Activated T-cell treated with anti-CD3 and anti-CD28 coated beads for 24 hours (primary cell): ENCODE results near the gene FBXO44.

Experiments used
- DNase-seq: peaks from one replicate; pipeline ENCODE4 v3.0.0-alpha.2; 2020; ENCODE audit warnings: low read depth

The FBXO44 gene

GRCh38 chr1:11658542-11658941 is 3.9 kb downstream of the FBXO44 start:
- no peak for DNase-seq

- no peak for DNase-seq
These were observed 5.1 kb downstream of the FBXO44 start for GRCh38 chr1:11659748-11660147.

- no peak for DNase-seq
These were observed 6.4 kb downstream of the FBXO44 start for GRCh38 chr1:11661103-11661502.

GRCh38 chr1:11664336-11665065 is 9.8 kb downstream of the FBXO44 start:
- DNase-seq: peak; percentile 38

DNA sequence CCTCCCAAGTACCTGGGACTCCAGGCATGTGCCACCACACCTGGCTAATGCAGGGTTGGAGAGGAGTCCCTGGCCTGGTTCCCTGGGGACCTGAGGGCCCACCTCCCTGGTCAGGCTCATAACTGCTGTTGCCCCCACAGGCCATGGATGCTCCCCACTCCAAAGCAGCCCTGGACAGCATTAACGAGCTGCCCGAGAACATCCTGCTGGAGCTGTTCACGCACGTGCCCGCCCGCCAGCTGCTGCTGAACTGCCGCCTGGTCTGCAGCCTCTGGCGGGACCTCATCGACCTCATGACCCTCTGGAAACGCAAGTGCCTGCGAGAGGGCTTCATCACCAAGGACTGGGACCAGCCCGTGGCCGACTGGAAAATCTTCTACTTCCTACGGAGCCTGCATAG is 13.8 kb downstream of the FBXO44 start:
- DNase-seq: no peak

- DNase-seq: no peak
These were observed 16.1 kb downstream of the FBXO44 start for GRCh38 chr1:11670747-11671146.

DNA sequence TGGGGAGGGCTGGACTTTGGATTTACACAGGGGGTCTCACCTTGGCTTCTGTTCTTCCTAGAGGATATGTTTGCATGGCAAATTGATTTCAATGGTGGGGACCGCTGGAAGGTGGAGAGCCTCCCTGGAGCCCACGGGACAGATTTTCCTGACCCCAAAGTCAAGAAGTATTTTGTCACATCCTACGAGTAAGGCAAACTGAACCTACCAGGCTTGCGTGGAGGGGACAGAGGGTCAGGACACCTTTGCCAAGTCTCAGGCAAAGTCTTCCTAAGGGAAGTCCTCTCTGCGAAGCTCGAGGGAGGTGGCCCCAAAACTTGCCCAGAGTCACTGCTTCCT is 16.5 kb downstream of the FBXO44 start:
- no peak for DNase-seq

GRCh38 chr1:11671544-11672286 is 17.0 kb downstream of the FBXO44 start:
- no peak for DNase-seq

DNA sequence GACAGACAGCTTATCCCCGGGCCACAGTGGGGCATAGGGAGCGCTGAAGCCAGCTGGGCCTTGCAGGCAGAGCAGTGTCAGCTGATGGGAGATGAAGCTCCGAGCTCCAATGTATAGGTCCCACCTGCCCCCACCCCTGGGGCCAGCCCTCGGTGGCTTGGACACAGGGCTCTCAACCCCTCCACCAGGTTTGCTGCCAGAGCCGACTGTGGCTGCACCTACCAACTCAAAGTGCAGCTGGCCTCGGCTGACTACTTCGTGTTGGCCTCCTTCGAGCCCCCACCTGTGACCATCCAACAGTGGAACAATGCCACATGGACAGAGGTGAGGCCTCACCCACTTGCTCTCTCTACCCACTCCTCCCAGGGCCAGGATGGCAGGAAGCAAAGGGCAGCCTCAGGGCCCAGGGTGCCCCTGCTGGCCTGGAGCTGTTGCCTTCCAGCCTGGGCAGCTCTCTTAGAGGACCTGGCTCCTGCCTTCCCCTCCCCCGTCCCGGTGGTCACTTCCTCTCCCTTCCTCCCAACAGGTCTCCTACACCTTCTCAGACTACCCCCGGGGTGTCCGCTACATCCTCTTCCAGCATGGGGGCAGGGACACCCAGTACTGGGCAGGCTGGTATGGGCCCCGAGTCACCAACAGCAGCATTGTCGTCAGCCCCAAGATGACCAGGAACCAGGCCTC is 18.6 kb downstream of the FBXO44 start:
- DNase-seq: no peak

GRCh38 chr1:11674488-11674887 is 19.8 kb downstream of the FBXO44 start:
- DNase-seq: no peak

- no peak for DNase-seq
These were observed 20.6 kb downstream of the FBXO44 start for GRCh38 chr1:11675325-11675724.

- DNase-seq: no peak
These were observed 21.9 kb downstream of the FBXO44 start for GRCh38 chr1:11676386-11677103.

- DNase-seq: no peak
These were observed 23.8 kb downstream of the FBXO44 start for GRCh38 chr1:11678442-11678841.

- DNase-seq: no peak
These were observed 25.8 kb downstream of the FBXO44 start for GRCh38 chr1:11680270-11681070.

DNA sequence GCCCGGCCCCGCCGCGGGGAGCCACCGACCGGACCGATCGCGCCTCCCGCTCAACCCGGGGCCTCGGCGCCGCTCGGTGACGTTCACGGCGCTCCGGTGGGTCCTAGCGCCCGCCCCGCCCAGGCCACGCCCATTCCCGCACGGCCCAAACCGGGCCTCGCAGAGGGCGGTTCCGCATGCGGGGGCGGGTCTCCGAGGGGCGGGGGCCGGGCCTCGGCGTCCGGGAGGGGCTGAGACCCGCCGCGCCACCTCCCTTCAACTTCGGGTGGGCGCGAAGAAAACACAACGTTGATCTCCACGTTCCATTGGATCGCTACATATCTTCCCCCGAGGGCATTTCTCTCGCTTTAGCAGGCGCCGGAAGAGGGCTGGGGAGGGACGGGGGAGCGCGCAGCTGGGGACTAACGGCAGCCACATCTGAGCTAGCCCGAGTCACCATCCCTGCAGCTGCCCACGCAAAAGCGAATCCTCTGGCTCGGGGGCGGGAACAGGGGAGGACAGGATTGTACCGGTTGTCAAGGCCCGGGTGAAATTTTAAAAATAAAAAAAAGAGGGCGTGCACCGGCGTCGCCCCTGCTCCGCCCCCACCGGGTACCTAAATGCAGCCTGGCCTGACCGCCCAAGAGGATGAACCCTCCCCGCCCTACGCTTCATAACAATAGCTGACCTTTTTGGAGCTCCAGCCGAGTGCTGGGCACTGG is 26.5 kb downstream of the FBXO44 start, which contains the start of gene MAD2L2:
Gene MAD2L2 (minus strand): TSS at position 78 of the 701 bp plus-strand sequence. CDS start 547 bp downstream, outside the sequence.
- DNase-seq: peak; percentile 83

GRCh38 chr1:11682287-11682771 is 27.7 kb downstream of the FBXO44 start:
- DNase-seq: no peak

- no peak for DNase-seq
These were observed 28.1 kb downstream of the FBXO44 start for GRCh38 chr1:11682799-11683198.

DNA sequence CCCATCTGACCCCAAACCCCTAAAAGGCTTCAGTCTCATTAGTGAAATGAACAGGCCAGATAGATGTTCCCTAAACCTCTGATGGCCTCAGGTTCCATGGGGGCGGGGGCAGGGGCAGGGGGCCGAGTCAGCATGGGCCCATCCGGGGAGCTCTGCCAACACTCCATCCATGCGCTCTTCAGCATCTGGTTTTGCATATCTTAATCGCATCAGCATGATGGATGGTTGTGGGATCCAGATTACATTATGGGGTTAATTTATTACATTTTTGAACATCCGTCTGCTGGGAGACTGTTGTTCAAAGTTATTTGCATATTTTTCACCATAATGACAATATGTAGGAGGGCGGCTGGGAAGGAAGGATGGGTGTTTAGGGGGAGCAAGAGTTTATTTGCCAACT is 29.4 kb downstream of the FBXO44 start:
- DNase-seq: no peak

DNA sequence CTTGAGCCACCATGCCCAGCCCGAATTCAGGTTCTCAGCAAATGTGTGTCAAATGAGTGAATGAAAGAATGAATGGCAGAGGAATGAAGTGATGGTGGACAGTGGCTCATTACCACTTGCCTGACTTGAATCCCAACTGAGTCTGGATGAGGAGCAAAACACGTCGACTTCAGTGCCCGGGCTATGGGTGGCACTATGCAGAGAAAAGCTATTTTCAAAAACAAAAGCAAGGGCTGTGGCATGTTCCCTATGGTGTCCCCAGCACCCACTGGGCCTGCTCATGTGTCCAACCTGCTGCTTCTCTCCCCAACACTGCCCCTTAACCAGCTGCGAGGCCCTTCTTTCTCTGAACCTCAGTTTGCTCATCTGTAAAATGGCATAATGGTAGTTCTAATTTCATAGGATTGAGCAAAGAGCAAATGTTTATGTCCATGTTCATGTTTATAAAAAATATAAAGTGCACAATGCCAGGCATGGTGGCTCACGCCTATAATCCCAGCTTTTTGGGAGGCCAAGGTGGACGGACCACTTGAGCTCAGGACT is 30.6 kb downstream of the FBXO44 start:
- no peak for DNase-seq

GRCh38 chr1:11688506-11688905 is 33.8 kb downstream of the FBXO44 start:
- DNase-seq: no peak
